Measurements from ENCODE around the gene ELOVL1.
A peak's percentile ranks its signal among the peaks of the same experiment; 100 is the strongest.

ELOVL1 gene

GRCh38 chr1:43354936-43355335 is 12.9 kb downstream of the ELOVL1 start:
- no peak for DNase-seq (ENCODE audit: low spot score)

DNA sequence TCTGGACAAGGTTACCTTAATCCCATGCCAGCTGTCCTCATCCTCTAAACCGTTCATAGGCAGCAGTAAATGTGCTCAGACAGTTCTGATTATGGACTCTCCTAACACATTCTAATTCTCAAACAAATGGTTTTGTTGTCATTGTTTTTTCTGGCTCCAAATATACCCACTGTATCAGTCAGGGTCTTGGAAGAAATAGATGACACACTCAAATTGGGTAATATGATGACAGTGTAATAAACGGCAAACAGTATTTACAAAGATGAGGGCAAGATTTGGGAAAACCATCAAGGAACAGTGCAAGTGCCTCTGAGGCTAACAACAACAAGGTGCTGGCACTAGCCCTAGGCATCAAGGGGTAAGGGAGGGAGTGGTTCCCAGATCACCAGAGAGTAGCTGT is 13.3 kb downstream of the ELOVL1 start:
- DNase-seq (ENCODE audit: low spot score), result no peak

DNA sequence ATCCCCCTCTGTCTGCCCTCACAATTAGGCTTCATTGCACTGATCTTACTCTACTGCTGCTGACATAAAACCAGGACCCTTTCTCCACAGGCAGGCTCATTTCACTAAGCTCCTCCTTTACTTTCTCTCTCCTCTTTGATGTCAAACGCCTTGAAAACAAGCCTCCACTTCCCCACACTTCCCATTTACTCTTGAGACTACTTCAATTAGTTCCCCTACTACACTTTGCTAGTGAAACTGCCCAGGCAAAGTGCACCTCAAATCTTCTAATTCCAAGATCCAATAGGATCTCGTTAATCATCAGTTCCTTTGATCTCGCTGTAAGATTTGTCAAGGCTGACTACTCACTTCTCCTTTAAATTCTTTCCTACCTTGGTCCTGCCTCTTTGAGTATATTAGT is 14.9 kb downstream of the ELOVL1 start:
- no peak for DNase-seq (ENCODE audit: low spot score)

GRCh38 chr1:43352351-43352705 is 15.5 kb downstream of the ELOVL1 start:
- DNase-seq (ENCODE audit: low spot score), result no peak

DNA sequence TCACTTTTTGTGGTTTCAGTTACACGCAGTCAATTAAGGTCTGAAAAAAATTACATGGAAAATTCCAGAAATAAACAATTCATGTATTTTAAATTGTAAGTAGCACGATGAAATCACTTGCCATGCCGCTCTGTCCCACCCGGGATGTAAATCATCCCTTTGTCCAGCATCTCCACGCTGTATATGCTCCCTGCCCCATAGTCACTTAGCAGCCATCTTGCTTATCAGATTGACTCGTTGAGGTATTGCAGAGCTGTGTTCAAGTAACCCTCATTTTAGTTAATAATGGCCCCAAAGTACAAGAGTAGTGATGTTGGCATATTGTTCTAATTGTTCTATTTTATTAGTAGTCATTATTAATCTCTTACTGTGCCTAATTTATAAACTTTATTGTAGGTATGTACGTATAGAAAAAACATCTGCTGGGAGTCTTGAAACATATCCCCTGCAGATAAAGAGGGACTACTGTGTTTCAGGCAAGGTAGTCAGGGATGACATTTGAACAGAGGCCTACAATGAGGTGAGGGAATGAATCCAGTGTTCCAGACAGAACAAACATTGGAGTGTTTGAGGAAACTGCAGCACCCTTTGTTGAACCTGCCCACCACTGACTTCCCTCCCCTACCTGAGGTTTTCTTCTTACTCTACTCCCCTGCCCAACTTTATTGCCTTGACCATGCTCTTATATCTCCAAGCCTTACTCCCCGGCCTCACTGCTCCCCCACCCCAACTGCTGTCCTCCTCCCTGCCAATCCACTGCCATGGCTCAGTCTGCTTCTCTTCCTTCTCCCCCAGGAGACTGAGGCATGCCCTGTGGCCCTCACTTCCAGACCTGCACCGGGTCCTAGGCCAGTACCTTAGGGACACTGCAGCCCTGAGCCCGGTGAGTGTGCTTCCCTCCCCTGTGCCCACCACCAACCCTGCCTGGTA is 16.1 kb downstream of the ELOVL1 start:
- no peak for DNase-seq (ENCODE audit: low spot score)

- no peak for DNase-seq (ENCODE audit: low spot score)
Observed at GRCh38 chr1:43350976-43351375, 16.8 kb downstream of the ELOVL1 start.

DNA sequence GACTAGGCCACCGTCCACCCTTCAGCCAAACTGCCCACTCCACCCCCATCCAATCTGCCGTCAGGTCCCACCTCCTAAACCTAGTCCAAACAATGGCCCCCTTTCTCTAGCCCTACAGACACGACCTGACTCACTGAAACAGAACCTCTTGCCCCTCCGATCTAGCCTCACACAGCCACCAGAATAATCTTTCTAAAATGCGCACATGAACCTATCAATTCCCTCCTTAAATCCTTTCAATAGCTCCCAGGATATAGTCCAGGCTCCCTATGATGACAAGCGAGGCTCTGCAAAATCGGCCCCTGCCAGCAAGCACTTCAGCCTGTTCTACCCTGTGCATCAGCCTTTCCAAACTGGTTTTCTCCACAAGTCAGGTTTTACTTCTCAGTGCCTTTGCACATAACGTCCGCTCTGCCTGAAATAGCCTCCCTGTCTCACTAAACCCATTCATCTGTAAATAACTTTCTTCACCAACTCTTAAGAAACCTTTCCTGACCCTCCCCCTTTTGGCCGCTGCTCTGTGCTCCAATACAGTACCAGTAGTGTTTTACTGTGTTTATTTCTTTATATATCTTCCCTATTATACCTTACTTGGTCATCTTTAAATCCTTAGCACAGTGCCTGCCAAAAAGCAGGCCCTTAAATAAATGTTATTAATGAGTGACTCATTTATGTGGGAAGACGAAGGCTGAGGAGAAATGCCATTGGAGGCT is 18.1 kb downstream of the ELOVL1 start:
- no peak for DNase-seq (ENCODE audit: low spot score)

DNA sequence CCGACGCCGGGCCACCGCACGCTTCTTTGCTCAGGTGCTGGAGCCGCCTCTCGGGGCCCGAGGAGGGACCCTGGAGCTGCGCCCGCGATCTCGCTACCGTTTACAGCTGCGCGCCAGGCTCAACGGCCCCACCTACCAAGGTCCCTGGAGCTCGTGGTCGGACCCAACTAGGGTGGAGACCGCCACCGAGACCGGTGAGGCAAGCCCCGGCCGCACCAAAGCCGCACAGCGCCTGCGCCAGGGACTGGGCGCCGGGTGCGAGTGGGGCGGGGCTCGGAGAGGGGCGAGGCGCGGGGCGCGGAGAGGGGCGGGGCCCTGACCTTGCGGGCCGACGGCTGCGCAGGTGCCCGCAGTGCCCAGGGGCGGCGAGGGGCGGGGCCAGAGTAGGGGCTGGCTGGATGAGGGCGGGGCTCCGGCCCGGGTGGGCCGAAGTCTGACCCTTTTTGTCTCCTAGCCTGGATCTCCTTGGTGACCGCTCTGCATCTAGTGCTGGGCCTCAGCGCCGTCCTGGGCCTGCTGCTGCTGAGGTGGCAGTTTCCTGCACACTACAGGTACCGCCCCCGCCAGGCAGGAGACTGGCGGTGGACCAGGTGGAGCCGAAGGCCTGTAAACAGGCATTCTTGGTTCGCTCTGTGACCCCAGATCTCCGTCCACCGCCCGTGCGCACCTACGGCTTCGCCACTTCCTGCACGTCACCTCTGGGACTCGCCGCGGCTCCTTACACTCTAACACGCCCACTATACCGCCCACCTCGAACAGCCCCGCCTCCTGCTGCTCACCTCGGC is 18.8 kb downstream of the ELOVL1 start:
- peak; percentile 80 for DNase-seq (ENCODE audit: low spot score)

- DNase-seq (ENCODE audit: low spot score), result no peak
Observed at GRCh38 chr1:43348343-43348808, 19.4 kb downstream of the ELOVL1 start.

GRCh38 chr1:43346636-43347035 is 21.2 kb downstream of the ELOVL1 start:
- no peak for DNase-seq (ENCODE audit: low spot score)

DNA sequence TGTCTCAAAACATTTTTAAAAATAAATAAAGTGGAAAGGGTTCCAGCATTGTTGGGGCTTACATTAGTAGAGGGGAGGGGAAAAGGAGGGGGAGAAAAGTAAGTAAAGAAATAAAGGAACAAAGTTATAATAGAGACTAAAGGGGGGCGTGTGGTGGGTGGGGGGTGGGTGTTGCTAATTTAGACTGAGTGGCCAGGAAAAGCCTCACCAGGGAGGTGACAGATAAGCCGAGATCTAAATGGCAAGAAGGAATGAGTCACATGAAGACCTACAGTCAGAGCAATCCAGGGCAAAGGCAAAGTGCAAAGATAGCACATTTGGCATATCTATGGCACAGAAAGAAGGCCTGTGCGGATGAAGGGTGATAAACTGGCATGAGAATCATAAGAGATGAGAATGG is 22.7 kb downstream of the ELOVL1 start:
- no peak for DNase-seq (ENCODE audit: low spot score)

- no peak for DNase-seq (ENCODE audit: low spot score)
Observed at GRCh38 chr1:43344267-43344850, 23.5 kb downstream of the ELOVL1 start.

DNA sequence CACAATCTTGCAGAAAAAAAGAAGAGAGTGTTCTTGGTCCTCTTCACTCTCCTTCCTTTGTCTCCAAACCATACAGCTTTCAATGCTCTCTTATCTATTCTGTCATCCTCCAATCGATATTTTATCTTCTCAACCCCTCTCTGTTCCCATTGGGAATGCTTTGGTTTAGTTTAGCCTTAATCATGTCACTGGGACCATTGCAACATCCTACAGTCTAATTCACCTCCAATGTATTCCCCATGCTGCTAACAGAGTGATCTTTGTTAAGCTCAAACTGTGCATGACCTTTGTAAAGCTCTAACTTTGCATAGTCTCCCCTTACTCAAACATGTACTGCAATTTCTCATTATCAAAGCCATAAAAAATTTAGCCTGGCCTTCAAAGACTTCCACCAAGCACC is 27.3 kb downstream of the ELOVL1 start:
- DNase-seq (ENCODE audit: low spot score), result no peak

DNA sequence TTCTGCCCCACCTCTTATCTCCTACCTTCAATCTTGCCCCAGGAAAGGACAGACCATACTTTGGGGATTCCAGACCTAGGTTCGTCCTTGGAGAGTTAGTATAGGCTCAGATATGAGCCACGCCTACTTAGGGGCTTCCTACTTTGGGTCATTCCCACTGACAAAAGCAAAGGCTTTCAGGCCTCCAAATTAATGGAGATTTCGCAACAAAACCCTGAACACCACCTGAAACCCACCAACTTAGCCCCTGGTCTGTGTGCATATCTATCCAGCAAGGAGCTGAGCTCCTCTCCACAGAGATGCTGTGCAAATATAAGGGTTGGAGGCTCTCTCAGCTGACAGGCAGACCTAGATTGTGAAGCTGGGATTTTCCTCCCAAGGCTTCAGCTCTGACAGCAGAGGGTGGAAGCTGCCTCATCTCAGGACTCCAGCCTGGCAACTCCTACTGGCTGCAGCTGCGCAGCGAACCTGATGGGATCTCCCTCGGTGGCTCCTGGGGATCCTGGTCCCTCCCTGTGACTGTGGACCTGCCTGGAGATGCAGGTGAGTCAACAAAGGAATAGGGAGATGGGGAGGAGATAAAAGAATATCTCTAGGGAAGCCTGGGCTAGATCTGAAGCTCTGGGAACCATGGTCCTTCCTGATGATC is 28.1 kb downstream of the ELOVL1 start:
- DNase-seq (ENCODE audit: low spot score), result no peak

DNA sequence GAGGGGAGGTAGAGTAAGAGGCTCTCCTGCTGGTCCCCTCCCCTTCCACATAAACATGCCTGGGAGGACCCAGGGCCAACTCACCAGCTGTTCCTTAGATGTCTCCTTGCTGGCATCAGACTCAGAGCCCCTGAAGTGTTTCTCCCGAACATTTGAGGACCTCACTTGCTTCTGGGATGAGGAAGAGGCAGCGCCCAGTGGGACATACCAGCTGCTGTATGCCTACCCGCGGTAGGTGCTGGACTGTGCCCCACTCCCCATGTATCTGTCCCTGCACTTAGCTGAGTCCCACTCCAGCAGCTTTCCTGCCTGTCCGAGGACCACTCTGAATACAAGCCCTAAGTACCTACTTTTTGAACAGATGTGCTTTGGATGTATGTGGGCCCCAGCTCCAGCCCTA is 29.8 kb downstream of the ELOVL1 start:
- DNase-seq (ENCODE audit: low spot score), result no peak

- no peak for DNase-seq (ENCODE audit: low spot score)
Observed at GRCh38 chr1:43337588-43337987, 30.2 kb downstream of the ELOVL1 start, which contains the start of gene MPL. Gene MPL, plus strand, starts transcription at chr1:43337818. Its CDS starts 31 bp downstream, at chr1:43337849.

DNA sequence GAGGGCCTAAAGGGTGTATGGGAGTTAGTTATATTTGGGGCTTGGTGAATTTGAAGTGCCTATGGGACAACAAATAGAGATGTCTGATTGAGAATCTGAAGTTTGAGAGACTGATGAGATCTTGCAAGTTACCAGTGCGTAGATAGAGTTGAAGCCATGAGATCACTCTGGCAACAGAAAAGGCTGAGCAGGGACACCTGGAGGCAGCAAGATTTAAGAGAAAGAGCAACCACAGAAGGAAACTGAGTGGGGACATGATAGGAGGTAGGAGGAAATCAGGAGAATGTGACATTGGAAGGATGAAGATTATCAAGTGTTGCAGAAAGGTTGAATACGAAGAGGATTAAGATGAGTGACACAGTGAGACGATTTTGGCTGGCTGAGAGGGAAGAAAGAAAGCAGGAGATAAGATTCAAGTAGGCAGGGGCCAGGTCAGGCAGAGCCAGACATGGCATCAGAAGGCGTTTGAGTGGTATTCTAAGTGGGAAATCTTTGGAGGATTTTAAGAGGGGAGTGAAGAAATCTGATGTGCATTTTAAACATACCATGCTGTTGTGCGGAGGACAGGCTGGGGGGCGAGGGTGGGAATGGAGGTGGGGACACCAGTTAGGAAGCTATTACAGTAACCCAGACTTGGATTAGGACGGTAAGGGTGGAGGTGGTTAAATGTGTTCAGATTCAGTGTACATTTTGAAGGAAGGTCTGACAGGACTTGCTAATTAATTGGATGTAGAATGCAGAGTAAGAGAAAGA is 33.2 kb downstream of the ELOVL1 start:
- no peak for DNase-seq (ENCODE audit: low spot score)

DNA sequence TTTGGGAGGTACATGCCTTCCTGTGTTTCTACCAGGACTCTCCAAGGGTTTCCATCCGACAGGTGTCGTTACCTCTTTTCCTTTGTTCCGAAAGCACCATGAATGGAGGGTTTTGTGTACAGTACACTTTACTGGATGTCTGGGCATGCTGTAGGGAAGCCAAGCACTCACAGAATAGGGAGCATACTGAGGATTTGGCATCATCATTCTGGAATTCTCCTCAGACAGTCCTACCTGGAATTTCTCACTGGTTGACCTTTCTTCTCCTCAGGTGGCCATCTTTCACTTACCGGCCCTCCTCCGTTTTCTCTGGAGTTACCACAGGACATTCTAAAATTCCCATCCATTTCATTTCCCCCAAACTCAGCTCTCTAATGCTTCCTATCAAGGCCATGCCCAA is 36.1 kb downstream of the ELOVL1 start:
- no peak for DNase-seq (ENCODE audit: low spot score)

GRCh38 chr1:43329995-43330751 is 37.6 kb downstream of the ELOVL1 start:
- DNase-seq (ENCODE audit: low spot score), result no peak

All from germinal center (tissue), 1 donor.